ENCODE measurements around the gene B9D1. TPM values are rescaled to one million over a fixed set of nuclear protein-coding genes. Genes with fewer than 3 reads are reported as not detected.

Gene B9D1
- total and polyA plus RNA-seq, 2 of the 13 experiments (the other 11 are each of a cell fraction or from before 2014, with no cell fraction given), result 27.7 to 31.1 TPM

DNA sequence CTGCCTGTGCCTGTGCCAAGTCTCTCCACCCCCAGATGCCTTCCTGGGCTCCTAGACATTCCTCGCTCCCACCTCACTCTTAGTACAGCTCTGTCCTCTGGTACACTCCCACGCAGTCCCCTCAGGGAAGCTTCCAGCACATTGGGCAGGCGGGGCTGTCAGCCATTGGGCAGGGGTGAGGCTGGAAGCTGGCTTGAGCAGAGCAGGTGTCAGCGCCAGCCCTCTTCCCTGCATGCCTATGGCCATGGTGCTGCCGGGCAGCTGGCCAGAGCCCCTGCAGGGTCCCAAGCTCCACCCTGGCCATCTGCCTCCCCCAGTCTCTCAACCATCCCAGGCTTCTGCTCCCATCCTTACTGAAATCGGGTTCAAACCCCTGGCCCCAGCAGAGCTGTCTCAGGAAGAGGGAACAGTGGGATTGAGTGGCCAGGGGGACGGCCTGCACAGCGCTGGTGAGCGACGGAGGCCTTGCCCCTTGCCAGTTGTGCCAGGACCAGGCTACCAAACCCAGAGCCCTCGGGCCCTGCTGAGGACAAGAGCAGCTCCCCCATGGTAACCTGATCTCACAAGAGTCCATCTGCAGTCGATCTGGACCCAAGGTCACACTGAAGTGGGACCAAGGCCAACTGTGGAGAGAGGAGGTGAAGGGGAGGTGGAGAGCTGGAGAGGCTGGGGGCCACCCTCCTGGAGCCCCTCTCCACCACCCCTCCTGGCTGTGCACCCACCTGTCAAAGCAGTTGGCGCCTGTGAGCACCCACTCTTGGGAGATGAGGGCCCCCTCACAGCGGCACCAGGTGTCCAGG is 2.4 kb upstream of the B9D1 start:
- H3K27me3 ChIP-seq (ENCODE audit: control insufficient read depth in 1 of 2, insufficient read depth in 2 of 2, low read length in 2 of 2), result no peaks in the 10 kb centered on the region
- DNase-seq (ENCODE audit: low spot score) (peak; percentile 70), FAIRE-seq (peak; percentile 34), ATAC-seq (peak; percentile 40)
- no peaks in the 10 kb centered on the region for H4K20me1 ChIP-seq (ENCODE audit: insufficient read depth, low read length)
- peaks cover 7% of the 10 kb centered on the region for H3K79me2 ChIP-seq (ENCODE audit: insufficient read depth, low read length)
- H3K4me2 ChIP-seq (ENCODE audit: low read depth, low read length), result peak overlapping the region; percentile 66
- ChIA-PET CTCF (ENCODE audit: low intra/inter-chr PET ratio, low total read pairs) (no interaction called here), POLR2A (interaction anchor here (0.8 to 2.3 kb wide), 6 partner anchors 13 to 284 kb away, joined by 3 to 51 read pairs (median 4); partner anchors contain the start of genes ALDH3A2, MAPK7 and MFAP4)
- H3K4me3 ChIP-seq (replicated peaks in 1 of 3; ENCODE audit: insufficient read depth in 1 of 3, low read depth in 2 of 3, low read length in 3 of 3), result peak overlapping the region in 2 of 3 experiments; percentile 15 to 35; a peak in 3 of 6 replicates
- no peak overlapping the region for H2AFZ ChIP-seq (ENCODE audit: low read length)
- peak overlapping the region; percentile 61 for H3K27ac ChIP-seq (ENCODE audit: extremely low read length, insufficient read depth, low read length)
- H3K9ac ChIP-seq (ENCODE audit: insufficient read depth, low read depth, low read length), result no peak overlapping the region
- intact Hi-C loops (cut with micrococcal nuclease; ENCODE audit: unreplicated experiment) (loop anchor here (1.0 kb wide), 1 partner anchor 13 kb away; the partner anchor contains the start of gene MAPK7), in situ Hi-C loops (cut with HindIII; ENCODE audit: extremely low pct_ligation_motif_present, low pct_unique_long_range_greater_than_20kb) (loop anchor here (5.0 to 10.0 kb wide), 2 partner anchors 82 to 400 kb away; no protein-coding TSS in a partner anchor)
- BruUV-seq (replicated peaks), result no TSS peak
- peaks cover 82% of the 10 kb centered on the region for H3K4me1 ChIP-seq (ENCODE audit: insufficient read depth, low read length)
- H3K36me3 ChIP-seq (replicated peaks in 1 of 2; ENCODE audit: control insufficient read depth in 1 of 2, insufficient read depth in 2 of 2, low read length in 2 of 2), result no peaks in the 10 kb centered on the region
- WGBS (ENCODE audit: low lambda C conversion rate), result 35% methylated on average over 6 of the region's 14 CpGs
- H3K9me3 ChIP-seq (ENCODE audit: low read length), result no peaks in the 10 kb centered on the region
- TF ChIP-seq ZNF501 (CRISPR knock-in tag; IDR thresholded peaks at IDR 0.05) (peak; percentile 35; the same call in 1 of the 2 replicates), KDM6A (CRISPR knock-in tag; IDR thresholded peaks at IDR 0.05; ENCODE audit: low read depth) (0 out of 2 replicates have a peak, but pooled peaks have one; percentile 23), MTA1 (CRISPR knock-in tag; IDR thresholded peaks at IDR 0.05; ENCODE audit: borderline replicate concordance) (peak; percentile 56; the same call in 1 of the 2 replicates), NR2F2 (IDR thresholded peaks at IDR 0.05; ENCODE audit: borderline replicate concordance, low read depth) (no peak), SIX4 (CRISPR knock-in tag; IDR thresholded peaks at IDR 0.05) (peak; percentile 98), SYNCRIP (IDR thresholded peaks at IDR 0.05; ENCODE audit: insufficient read depth, low read depth, low read length) (no peak), HNF4G (IDR thresholded peaks at IDR 0.05; ENCODE audit: borderline replicate concordance, low read depth, low read length) (peak; percentile 38; the same call in 1 of the 2 replicates), HNF4G (CRISPR knock-in tag; IDR thresholded peaks at IDR 0.05; ENCODE audit: borderline replicate concordance, low read depth) (no peak)
- TF ChIP-seq, protein P1, sequence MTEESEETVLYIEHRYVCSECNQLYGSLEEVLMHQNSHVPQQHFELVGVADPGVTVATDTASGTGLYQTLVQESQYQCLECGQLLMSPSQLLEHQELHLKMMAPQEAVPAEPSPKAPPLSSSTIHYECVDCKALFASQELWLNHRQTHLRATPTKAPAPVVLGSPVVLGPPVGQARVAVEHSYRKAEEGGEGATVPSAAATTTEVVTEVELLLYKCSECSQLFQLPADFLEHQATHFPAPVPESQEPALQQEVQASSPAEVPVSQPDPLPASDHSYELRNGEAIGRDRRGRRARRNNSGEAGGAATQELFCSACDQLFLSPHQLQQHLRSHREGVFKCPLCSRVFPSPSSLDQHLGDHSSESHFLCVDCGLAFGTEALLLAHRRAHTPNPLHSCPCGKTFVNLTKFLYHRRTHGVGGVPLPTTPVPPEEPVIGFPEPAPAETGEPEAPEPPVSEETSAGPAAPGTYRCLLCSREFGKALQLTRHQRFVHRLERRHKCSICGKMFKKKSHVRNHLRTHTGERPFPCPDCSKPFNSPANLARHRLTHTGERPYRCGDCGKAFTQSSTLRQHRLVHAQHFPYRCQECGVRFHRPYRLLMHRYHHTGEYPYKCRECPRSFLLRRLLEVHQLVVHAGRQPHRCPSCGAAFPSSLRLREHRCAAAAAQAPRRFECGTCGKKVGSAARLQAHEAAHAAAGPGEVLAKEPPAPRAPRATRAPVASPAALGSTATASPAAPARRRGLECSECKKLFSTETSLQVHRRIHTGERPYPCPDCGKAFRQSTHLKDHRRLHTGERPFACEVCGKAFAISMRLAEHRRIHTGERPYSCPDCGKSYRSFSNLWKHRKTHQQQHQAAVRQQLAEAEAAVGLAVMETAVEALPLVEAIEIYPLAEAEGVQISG (CRISPR knock-in tag; IDR thresholded peaks at IDR 0.05), result peak; percentile 53; the same call in 1 of the 2 replicates
- TF ChIP-seq, protein P2, sequence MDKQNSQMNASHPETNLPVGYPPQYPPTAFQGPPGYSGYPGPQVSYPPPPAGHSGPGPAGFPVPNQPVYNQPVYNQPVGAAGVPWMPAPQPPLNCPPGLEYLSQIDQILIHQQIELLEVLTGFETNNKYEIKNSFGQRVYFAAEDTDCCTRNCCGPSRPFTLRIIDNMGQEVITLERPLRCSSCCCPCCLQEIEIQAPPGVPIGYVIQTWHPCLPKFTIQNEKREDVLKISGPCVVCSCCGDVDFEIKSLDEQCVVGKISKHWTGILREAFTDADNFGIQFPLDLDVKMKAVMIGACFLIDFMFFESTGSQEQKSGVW (CRISPR knock-in tag; IDR thresholded peaks at IDR 0.05; ENCODE audit: borderline replicate concordance), result no peak
- TF ChIP-seq, protein P3, sequence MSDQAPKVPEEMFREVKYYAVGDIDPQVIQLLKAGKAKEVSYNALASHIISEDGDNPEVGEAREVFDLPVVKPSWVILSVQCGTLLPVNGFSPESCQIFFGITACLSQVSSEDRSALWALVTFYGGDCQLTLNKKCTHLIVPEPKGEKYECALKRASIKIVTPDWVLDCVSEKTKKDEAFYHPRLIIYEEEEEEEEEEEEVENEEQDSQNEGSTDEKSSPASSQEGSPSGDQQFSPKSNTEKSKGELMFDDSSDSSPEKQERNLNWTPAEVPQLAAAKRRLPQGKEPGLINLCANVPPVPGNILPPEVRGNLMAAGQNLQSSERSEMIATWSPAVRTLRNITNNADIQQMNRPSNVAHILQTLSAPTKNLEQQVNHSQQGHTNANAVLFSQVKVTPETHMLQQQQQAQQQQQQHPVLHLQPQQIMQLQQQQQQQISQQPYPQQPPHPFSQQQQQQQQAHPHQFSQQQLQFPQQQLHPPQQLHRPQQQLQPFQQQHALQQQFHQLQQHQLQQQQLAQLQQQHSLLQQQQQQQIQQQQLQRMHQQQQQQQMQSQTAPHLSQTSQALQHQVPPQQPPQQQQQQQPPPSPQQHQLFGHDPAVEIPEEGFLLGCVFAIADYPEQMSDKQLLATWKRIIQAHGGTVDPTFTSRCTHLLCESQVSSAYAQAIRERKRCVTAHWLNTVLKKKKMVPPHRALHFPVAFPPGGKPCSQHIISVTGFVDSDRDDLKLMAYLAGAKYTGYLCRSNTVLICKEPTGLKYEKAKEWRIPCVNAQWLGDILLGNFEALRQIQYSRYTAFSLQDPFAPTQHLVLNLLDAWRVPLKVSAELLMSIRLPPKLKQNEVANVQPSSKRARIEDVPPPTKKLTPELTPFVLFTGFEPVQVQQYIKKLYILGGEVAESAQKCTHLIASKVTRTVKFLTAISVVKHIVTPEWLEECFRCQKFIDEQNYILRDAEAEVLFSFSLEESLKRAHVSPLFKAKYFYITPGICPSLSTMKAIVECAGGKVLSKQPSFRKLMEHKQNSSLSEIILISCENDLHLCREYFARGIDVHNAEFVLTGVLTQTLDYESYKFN (CRISPR knock-in tag; conservative IDR thresholded peaks at IDR 0.05), result peak; percentile 75
- TF ChIP-seq, protein P4, sequence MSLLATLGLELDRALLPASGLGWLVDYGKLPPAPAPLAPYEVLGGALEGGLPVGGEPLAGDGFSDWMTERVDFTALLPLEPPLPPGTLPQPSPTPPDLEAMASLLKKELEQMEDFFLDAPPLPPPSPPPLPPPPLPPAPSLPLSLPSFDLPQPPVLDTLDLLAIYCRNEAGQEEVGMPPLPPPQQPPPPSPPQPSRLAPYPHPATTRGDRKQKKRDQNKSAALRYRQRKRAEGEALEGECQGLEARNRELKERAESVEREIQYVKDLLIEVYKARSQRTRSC (CRISPR knock-in tag; IDR thresholded peaks at IDR 0.05; ENCODE audit: low read depth), result no peak
- TF ChIP-seq, protein P5, sequence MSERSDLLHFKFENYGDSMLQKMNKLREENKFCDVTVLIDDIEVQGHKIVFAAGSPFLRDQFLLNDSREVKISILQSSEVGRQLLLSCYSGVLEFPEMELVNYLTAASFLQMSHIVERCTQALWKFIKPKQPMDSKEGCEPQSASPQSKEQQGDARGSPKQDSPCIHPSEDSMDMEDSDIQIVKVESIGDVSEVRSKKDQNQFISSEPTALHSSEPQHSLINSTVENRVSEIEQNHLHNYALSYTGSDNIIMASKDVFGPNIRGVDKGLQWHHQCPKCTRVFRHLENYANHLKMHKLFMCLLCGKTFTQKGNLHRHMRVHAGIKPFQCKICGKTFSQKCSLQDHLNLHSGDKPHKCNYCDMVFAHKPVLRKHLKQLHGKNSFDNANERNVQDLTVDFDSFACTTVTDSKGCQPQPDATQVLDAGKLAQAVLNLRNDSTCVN (CRISPR knock-in tag; IDR thresholded peaks at IDR 0.05; ENCODE audit: borderline replicate concordance), result no peak
